H54 (cell line): ENCODE measurements around the gene PIGA.
A peak's percentile ranks its signal among the peaks of the same experiment; 100 is the strongest.

Experiments used
- DNase-seq: peaks from one replicate; pipeline ENCODE4 v3.0.0; 2011; ENCODE audit warnings: low spot score, mixed read lengths; ENCODE audit not compliant: insufficient read length
- FAIRE-seq: peaks from 3 replicates; lab custom pipeline; 2011; peaks lifted over from hg19 to GRCh38; lab: Jason Lieb, UNC
- POLR2A ChIP-seq: IDR thresholded peaks from 2 replicates; pipeline ENCODE4 v1.6.1; 2011; ENCODE audit warnings: low read depth, mild to moderate bottlenecking, low read length

The PIGA gene

GRCh38 chrX:15335135-15336022 is at the start of gene PIGA:
Gene PIGA (minus strand): TSS chrX:15335523. CDS start chrX:15331930, 3,593 bp downstream.
- no peak for FAIRE-seq
- TF ChIP-seq POLR2A = peak; percentile 78
- DNase-seq = peak; percentile 45

GRCh38 chrX:15384304-15384703 is 49.0 kb upstream of the PIGA start, which contains the start of gene VEGFD:
Gene VEGFD (minus strand): TSS chrX:15384413. CDS start chrX:15383946, 467 bp downstream.
- FAIRE-seq (no peak), DNase-seq (no peak)
- no peak for TF ChIP-seq POLR2A

GRCh38 chrX:15382813-15383212 is 47.5 kb upstream of the PIGA start:
- no peak for DNase-seq
- no peak for FAIRE-seq
- TF ChIP-seq POLR2A = no peak

GRCh38 chrX:15376956-15377355 is 41.6 kb upstream of the PIGA start:
- TF ChIP-seq POLR2A = no peak
- no peak for DNase-seq
- FAIRE-seq = no peak

- no peak for TF ChIP-seq POLR2A
- DNase-seq (no peak), FAIRE-seq (no peak)
These were observed 38.7 kb upstream of the PIGA start for GRCh38 chrX:15373976-15374375.

GRCh38 chrX:15366506-15367352 is 31.4 kb upstream of the PIGA start:
- FAIRE-seq (no peak), DNase-seq (no peak)
- no peak for TF ChIP-seq POLR2A

- no peak for TF ChIP-seq POLR2A
- FAIRE-seq = no peak
- DNase-seq = no peak
These were observed 24.4 kb upstream of the PIGA start for GRCh38 chrX:15359701-15360100.

- FAIRE-seq (no peak), DNase-seq (no peak)
- TF ChIP-seq POLR2A = no peak
These were observed 23.2 kb upstream of the PIGA start for GRCh38 chrX:15358533-15358932.

GRCh38 chrX:15356444-15356843 is 21.1 kb upstream of the PIGA start:
- DNase-seq = no peak
- TF ChIP-seq POLR2A = no peak
- no peak for FAIRE-seq

GRCh38 chrX:15350329-15350996 is 15.1 kb upstream of the PIGA start:
- no peak for TF ChIP-seq POLR2A
- FAIRE-seq = no peak
- no peak for DNase-seq

GRCh38 chrX:15349046-15349445 is 13.7 kb upstream of the PIGA start:
- no peak for TF ChIP-seq POLR2A
- FAIRE-seq = no peak
- DNase-seq = no peak

- DNase-seq (no peak), FAIRE-seq (no peak)
- TF ChIP-seq POLR2A = no peak
These were observed 10.7 kb upstream of the PIGA start for GRCh38 chrX:15345976-15346375.

- DNase-seq = no peak
- FAIRE-seq = no peak
- TF ChIP-seq POLR2A = no peak
These were observed 8.8 kb upstream of the PIGA start for GRCh38 chrX:15344106-15344505.
